NT2/D1 (cell line): ENCODE data around the gene PLPP6.

ENCODE experiments used
- SUZ12 ChIP-seq: IDR thresholded peaks from 2 replicates; pipeline ENCODE4 v1.6.1; 2011; ENCODE audit not compliant: insufficient read length, insufficient read depth; ENCODE audit errors: extremely low read depth
- ZNF274 ChIP-seq: IDR thresholded peaks from 2 replicates; pipeline ENCODE4 v1.6.1; 2011; ENCODE audit warnings: mild to moderate bottlenecking, low read depth, low read length

DNA sequence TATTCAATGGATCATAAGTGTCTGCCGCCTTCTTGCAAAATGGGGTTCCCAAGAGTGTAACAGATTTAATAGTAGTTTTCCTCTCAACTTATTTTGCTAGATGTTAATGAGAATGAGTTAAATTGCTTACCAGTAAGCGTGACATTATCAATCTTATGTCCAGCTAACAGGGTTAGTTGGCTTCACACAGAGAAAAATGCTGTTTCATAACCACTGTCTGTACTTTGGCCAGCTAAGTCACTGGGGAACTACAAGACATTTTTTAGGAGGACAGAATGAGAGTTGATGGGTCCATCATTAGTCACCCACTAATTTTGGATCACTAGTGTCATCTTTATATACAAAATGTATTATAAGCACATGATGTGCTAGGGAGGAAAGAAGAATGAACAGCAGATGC lies 18.7 kb downstream of the PLPP6 start:
- TF ChIP-seq SUZ12 (no peak), ZNF274 (no peak)
